Uterus (tissue), 2 donors: ENCODE data around the gene SIGLEC15.

ENCODE experiments used
- POLR2A ChIP-seq, 2 donors: fragments of 450-650 bp; IDR thresholded peaks; one replicate each; pipeline ENCODE4 v1.6.1; 2016; ENCODE audit warnings: antibody characterized with exemption in 2 of 2, mild to moderate bottlenecking in 1 of 2, moderate library complexity in 1 of 2
- TF ChIP-seq, protein P1 (sequence below), 4 experiments: fragments of 200-600 bp in 2 of 4; fragments of 450-650 bp in 2 of 4; sonication (generic) in 2 of 4; IDR thresholded peaks; one replicate each; pipeline ENCODE4 v1.5.1; 2016 to 2019; ENCODE audit warnings: antibody characterized with exemption in 4 of 4, mild to moderate bottlenecking in 2 of 4, moderate library complexity in 1 of 4

DNA sequence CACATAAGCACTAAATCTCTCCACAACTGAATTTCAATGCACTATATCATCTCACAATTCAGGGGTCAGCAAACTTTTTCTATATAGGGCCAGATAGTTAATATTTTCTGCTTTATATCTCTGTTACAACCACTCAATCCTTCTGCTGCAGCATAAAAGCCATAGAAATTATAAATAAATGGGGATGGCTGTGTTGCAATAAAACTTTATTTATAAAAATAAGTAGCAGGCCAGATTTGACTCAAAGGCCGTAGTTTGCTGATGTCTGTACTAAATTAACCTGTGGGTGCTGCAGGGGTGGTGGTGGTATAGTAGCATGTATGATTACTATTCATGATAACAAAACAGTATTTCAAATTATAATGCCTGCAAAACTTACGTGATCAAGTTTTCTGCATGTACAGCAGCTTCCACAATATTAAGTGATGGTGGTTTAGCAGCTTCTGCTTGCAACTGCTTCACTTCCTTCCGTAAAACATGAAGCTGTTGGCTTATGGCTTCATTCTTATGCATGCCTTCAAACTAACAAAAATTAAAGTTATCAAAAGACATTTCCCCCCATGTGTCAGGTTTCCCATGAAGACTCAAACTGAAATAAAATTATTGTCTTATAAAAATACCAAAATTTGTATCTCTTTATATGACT lies 64.1 kb downstream of the SIGLEC15 start:
- TF ChIP-seq, protein P1, sequence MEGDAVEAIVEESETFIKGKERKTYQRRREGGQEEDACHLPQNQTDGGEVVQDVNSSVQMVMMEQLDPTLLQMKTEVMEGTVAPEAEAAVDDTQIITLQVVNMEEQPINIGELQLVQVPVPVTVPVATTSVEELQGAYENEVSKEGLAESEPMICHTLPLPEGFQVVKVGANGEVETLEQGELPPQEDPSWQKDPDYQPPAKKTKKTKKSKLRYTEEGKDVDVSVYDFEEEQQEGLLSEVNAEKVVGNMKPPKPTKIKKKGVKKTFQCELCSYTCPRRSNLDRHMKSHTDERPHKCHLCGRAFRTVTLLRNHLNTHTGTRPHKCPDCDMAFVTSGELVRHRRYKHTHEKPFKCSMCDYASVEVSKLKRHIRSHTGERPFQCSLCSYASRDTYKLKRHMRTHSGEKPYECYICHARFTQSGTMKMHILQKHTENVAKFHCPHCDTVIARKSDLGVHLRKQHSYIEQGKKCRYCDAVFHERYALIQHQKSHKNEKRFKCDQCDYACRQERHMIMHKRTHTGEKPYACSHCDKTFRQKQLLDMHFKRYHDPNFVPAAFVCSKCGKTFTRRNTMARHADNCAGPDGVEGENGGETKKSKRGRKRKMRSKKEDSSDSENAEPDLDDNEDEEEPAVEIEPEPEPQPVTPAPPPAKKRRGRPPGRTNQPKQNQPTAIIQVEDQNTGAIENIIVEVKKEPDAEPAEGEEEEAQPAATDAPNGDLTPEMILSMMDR (IDR thresholded peaks at IDR 0.05): no peak
- TF ChIP-seq POLR2A (IDR thresholded peaks at IDR 0.05): no peak
